NCI-H2081 treated with DMSO at 0.1 percent for 48 hours (cell line): ENCODE data around the gene MAP6D1.

Experiments used
- DNase-seq: peaks from one replicate; lab custom pipeline; 2025; lab: John Stamatoyannopoulos, UW

MAP6D1 gene

GRCh38 chr3:183823963-183824362 lies 1.4 kb downstream of the MAP6D1 start:
- DNase-seq: no peak

DNA sequence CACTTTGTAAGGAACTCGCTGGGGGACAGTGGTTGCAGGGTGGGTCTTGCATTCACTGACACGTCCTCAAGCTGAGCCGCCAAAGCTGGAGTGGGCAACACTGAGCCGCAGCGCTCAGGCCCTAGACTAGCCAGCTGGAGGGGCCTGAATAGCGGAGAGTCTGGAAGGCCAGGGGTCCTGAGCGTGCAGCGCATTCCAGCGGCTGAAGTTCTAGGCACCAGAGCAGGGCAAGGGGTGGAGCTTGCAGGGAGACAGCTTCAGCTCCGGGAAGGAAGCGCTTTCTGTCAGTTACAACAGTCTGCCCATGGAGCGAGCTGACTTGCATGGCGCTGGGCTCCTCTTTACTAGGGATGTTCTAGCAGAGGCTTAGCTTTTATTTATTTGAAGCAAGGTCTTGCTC lies 2.7 kb downstream of the MAP6D1 start:
- no peak for DNase-seq

- no peak for DNase-seq
Measured at GRCh38 chr3:183819831-183820230, 5.5 kb downstream of the MAP6D1 start.

DNA sequence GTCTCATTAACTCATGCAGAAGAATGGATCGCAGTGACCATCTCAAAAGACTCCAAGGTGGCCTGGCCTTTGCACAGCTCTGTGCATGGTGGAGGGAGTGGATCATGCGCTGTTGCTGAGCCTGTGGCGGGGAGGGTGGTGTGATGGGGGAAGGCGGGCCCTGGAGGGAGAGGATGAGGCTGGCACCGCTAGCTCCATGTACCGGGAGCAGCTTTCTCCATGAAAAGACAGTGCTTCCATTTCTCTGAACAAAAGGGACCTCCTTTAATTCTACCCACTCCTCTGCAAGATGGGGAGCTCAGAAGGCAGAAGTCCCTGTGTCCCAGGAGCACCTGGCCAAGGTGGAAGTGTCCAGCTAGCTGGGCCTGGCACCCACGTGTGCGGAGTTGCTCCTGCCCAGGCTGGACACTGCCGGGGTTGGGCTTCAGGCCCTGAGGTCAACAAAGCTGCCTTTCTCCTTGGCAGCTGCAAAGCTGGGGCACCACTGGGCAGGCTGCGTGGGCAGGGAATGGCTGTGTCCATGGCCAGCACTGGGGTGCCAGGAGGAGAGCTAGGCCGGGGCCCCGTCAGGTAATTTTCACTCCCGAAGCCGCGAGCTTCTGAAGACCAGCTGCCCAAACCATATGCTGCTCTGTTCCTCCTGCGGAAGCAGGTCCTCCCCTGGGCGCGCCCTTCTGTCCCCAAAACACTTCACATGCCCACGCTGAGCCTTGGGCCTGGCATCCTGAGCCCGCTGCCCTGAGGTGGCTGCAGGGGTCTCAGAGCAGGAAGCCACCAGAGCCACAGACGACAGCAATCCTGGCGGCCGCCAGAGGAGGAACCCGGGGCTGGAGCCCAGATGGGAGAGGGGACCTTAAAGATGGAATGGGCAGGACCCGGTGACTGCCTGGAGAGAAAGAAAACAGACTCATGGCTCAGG lies 6.4 kb downstream of the MAP6D1 start:
- no peak for DNase-seq

GRCh38 chr3:183818041-183818620 lies 7.2 kb downstream of the MAP6D1 start:
- DNase-seq: no peak

- DNase-seq: no peak
Measured at GRCh38 chr3:183817639-183818038, 7.7 kb downstream of the MAP6D1 start.

GRCh38 chr3:183816681-183817510 lies 8.5 kb downstream of the MAP6D1 start:
- DNase-seq: no peak

DNA sequence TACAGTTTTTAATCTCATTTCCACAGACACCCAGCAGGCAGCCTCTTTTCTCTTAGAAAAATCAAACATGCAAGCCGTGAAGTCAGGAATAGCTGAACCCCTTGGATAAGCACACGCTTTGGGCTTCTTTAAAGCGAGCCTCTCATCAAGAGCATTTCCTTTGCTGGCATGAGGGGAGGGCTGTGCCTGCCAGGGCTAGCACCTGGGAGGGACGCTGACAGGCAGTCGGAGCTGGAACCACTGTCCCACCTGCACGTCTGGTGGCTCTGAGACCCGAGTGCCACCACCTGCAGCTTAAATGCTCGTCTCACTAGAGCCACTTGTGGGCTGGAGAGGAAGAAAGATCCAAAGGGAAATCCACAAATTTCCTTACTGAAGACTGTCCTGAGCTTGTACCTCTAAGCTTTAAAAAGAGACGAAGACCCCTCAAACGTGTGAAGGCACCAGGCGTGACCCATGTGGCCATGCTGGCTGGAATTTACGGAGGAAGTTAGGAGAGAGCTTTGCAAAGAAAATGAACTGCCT lies 9.4 kb downstream of the MAP6D1 start:
- no peak for DNase-seq

DNA sequence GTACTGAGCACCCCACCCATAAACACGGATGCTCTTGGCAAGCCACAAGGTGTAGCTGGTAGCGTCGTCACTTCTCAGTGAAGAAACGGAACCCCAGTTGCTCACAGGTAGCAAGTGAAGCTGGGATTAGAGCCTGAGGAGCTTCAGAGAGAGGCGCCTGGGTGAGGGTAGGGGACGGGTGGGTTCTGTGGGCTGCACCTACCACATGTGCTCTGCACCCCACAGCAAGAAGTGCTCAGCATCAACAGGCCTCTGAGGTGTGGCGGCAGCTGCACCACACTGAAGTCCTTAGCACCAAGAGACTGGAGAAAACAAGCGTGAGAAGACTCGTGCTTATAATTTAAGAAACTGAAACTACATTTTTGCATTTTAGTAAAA lies 9.8 kb downstream of the MAP6D1 start:
- DNase-seq: no peak

- DNase-seq: no peak
Measured at GRCh38 chr3:183814240-183814639, 11.1 kb downstream of the MAP6D1 start.

GRCh38 chr3:183812761-183813445 lies 12.5 kb downstream of the MAP6D1 start:
- DNase-seq: no peak

DNA sequence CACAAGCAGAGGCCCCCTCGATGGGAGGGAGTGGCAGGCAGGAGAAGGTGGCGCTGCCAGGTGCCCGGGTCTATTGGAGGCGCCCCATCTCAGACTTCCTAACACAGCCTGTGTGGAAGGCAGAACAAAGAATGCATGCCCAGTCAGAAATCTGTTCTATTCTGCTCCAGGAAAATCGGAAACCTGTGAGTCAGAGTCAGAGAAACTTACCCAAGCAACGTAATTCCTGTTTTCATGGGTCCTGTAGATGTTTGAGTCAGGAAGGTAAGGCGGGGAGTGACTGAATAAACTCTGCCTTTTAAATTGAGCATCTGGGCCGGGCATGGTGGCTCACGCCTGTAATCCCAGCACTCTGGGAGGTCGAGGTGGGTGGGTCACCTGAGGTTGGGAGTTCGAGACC lies 13.7 kb downstream of the MAP6D1 start:
- DNase-seq: no peak

GRCh38 chr3:183810643-183811594 lies 14.5 kb downstream of the MAP6D1 start:
- DNase-seq: no peak

DNA sequence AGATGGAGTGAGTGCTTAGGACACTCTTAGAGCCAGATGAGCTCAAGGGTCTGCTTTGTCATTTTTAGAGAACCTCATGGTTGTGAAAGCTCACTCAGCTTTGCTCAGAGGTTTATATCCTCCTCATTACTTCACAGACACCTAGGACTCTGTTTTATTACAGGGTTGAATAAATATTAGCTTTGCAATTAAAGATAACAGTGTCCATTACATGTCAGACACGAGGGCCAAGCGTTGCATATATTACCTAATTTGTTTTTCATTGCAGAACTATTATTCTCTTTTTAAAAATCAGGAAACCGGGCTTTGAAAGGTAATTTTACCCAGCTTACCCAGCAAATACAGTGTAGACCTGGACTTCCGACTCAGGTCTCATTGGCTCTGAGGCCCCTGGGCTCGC lies 16.1 kb downstream of the MAP6D1 start:
- DNase-seq: peak; percentile 82

DNA sequence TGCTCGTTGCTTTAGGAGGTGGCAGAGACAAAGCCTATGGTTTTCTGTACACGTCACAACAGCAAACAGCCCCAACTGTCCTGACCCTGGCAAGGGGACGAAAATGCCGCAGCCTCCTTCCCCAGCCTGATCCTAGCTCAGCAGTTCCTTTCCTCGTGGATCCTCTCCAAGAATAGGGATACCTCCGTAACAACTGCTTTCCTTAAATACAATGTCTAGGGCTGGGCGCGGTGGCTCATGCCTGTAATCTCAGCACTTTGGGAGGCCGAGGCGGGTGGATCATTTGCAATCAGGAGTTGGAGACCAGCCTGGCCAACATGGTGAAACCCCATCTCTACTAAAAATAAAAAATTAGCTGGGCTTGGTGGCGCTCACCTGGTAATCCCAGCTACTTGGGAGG lies 17.0 kb downstream of the MAP6D1 start:
- DNase-seq: no peak

- DNase-seq: no peak
Measured at GRCh38 chr3:183807881-183808280, 17.5 kb downstream of the MAP6D1 start.

GRCh38 chr3:183807209-183807728 lies 18.1 kb downstream of the MAP6D1 start:
- DNase-seq: peak; percentile 98

DNA sequence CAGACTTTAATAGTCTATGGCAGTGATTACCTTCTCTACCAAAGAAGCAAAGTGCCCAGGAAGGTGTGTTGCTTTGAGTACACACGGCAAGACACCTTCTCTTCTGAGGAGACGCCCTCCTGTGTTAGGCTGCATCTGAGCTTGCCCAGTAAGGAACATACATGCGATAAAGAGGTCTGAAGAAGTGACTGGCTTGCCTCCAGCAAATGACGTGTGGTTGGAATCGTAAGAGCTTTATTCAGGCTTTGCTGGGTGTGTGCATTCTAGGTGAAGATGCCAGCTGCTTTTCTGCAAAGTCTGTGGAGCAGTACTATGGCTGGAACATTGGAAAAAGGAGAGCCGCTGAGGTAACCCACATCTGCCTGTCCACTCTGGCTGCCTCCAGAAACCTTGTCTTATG lies 22.4 kb downstream of the MAP6D1 start:
- no peak for DNase-seq

- DNase-seq: no peak
Measured at GRCh38 chr3:183801601-183802000, 23.8 kb downstream of the MAP6D1 start.

DNA sequence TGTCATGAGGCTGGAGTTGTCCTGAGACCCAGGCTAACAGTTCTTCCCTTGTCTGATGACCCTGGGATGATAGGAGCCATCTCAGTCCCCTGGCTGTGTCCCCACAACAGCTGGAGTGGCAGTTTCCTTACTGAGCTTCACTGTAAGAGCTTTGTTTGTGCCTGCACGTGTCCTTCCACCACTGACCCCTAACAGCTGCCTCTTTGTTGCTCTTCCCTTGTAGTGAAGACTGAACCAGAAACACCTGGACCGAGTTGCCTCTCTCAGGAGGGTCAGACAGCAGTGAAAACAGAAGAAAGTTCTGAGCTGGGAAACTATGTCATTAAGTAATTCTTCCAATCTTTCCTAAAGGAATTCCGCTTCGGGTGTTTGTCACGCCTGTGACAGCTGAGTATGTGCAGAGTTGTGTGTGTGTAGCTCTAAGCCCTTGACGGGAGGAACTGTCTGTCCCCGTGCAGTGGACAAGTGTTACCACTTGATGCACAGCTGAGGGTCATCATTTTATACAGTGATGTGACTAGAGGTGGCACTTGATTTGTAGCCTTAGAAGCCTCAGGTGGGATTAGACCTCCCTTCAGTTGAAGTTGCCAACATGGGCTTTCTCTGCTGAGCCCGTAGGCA lies 25.0 kb downstream of the MAP6D1 start:
- no peak for DNase-seq
